ENCODE measurements around the gene POU3F1. TPM values are rescaled to one million over a fixed set of nuclear protein-coding genes. Genes with fewer than 3 reads are reported as not detected.

The POU3F1 gene
- total and polyA plus RNA-seq, 10 donors, result 0.07 to 0.60 (median 0.21) TPM; not detected in 3

GRCh38 chr1:38028105-38028591 lies 18.4 kb downstream of the POU3F1 start:
- peaks cover 5 to 33% (median 27%) of the 10 kb centered on the region in 6 donors for H3K36me3 ChIP-seq
- no peak overlapping the region for H3K4me3 ChIP-seq
- WGBS, 5 donors, result 38 to 59% (median 53%) methylated on average over 3 of the region's 3 CpGs
- intact Hi-C loops (cut with DNase I; ENCODE audit: low total_unique reads), result loop anchor here (10.0 kb wide), 1 partner anchor 787 kb away; no protein-coding TSS in a partner anchor
- peak overlapping the region in 1 of 8 donors; percentile 16 for H3K27ac ChIP-seq
- H3K9me3 ChIP-seq, result no peaks in the 10 kb centered on the region
- TF ChIP-seq POLR2A (IDR thresholded peaks at IDR 0.05), result no peak
- no peak for TF ChIP-seq CTCF (IDR thresholded peaks at IDR 0.05 in 8 of 11, conservative IDR thresholded peaks at IDR 0.05 in 3 of 11)
- no peak for TF ChIP-seq POLR2AphosphoS5 (IDR thresholded peaks at IDR 0.05)
- H3K4me1 ChIP-seq, result peaks cover 18 to 59% (median 48%) of the 10 kb centered on the region in 6 donors
- H3K27me3 ChIP-seq (replicated peaks in 1 of 7), result peaks cover 0 to 12% (median 0%) of the 10 kb centered on the region in 7 donors
- DNase-seq, result no peak

- H3K9me3 ChIP-seq, result no peaks in the 10 kb centered on the region
- H3K27me3 ChIP-seq (replicated peaks in 1 of 7), result peaks cover 0 to 12% (median 0%) of the 10 kb centered on the region in 7 donors
- DNase-seq, result no peak
- 75 to 82% (median 80%) methylated on average over 14 to 19 of the region's 19 CpGs for whole genome bisulfite sequencing, 5 donors
- H3K27ac ChIP-seq, result no peak overlapping the region
- intact Hi-C loops (cut with DNase I; ENCODE audit: low total_unique reads), result loop anchor here (10.0 kb wide), 1 partner anchor 787 kb away; no protein-coding TSS in a partner anchor
- peaks cover 8 to 40% (median 34%) of the 10 kb centered on the region in 6 donors for H3K36me3 ChIP-seq
- peaks cover 18 to 59% (median 48%) of the 10 kb centered on the region in 6 donors for H3K4me1 ChIP-seq
- TF ChIP-seq CTCF (IDR thresholded peaks at IDR 0.05 in 8 of 11, conservative IDR thresholded peaks at IDR 0.05 in 3 of 11) (no peak), POLR2AphosphoS5 (IDR thresholded peaks at IDR 0.05) (peak; percentile 7 to 46 (median 29))
- no peak overlapping the region for H3K4me3 ChIP-seq
Measured at GRCh38 chr1:38027201-38028104, 19.1 kb downstream of the POU3F1 start.

GRCh38 chr1:38026592-38027200 lies 19.9 kb downstream of the POU3F1 start:
- no peak for DNase-seq
- no peak overlapping the region for H3K27ac ChIP-seq
- no peaks in the 10 kb centered on the region for H3K9me3 ChIP-seq
- peaks cover 18 to 59% (median 48%) of the 10 kb centered on the region in 6 donors for H3K4me1 ChIP-seq
- H3K27me3 ChIP-seq (replicated peaks in 1 of 7), result peaks cover 0 to 8% (median 0%) of the 10 kb centered on the region in 7 donors
- H3K36me3 ChIP-seq, result peaks cover 11 to 47% (median 41%) of the 10 kb centered on the region in 6 donors
- WGBS, 5 donors, result 63 to 73% (median 69%) methylated on average over 8 of the region's 8 CpGs
- no peak overlapping the region for H3K4me3 ChIP-seq
- TF ChIP-seq POLR2A (IDR thresholded peaks at IDR 0.05), result no peak
- peak; percentile 8 to 77 (median 58) for TF ChIP-seq CTCF (IDR thresholded peaks at IDR 0.05 in 8 of 11, conservative IDR thresholded peaks at IDR 0.05 in 3 of 11)
- intact Hi-C loops (cut with DNase I; ENCODE audit: low total_unique reads), result loop anchor here (10.0 kb wide), 1 partner anchor 788 kb away; no protein-coding TSS in a partner anchor

Measured in spleen (tissue), 11 donors.